NCI-H524 (cell line): ENCODE results near the gene MIB1.
A peak's percentile ranks its signal among the peaks of the same experiment; 100 is the strongest.
"Not testable (repeated sequence)": the region's sequence is repeated elsewhere in the genome, so short reads cannot be mapped to it uniquely, and the experiment has no call there.

Experiments
- DNase-seq, 2 experiments: peaks; one replicate each; lab custom pipeline; 2025; lab: John Stamatoyannopoulos, UW

The MIB1 gene

DNA sequence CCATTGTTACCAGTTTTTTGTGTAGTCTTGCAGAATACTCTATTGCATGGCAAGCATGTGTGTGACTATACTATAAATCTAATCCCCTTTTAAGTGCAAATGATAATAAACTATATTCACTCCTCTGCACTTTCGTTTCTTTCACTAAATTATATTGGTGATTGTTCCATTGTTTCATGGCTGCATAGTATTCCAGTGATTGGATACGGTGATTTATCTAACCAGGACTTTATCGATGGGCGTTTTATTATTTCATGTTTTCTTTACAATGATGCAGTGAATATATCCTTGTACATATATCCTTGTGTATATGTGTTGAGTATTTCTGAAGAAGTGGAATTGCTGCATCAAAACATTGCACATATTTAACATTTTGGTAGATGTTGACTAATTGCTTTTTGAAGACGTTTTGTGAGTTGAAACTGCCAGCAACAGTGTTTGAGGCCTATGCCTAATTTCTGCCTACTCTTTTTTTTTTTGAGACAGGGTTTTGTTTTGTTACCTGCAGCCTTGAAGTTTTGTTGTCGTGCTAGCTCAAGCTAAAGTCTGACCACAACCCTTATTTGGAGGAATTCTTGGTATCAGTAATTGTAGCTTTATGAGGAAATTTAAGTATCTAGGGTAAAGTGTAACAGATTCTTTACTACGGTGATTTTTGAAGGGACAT lies 2.7 kb downstream of the MIB1 start:
- DNase-seq = no peak

DNA sequence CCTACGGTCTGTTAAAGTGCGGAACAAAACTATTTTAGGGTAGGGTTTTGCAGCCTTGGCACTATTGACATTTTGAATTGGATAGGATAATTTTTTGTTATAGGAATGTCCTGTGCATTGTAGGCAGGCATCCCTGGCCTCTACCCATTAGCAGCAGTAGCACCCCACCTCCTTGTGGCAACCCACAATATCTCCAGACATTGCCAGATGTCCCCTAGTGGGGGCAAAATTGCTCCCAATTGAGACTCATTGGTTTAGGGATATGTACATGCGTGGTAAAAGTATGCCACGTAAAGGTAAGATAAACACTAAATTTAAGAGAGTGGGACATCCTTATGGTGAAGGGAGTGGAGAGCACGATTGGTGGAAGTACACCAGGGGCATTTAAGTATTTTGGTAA lies 4.6 kb downstream of the MIB1 start:
- peak in 1 of 2 experiments; percentile 2 for DNase-seq

DNA sequence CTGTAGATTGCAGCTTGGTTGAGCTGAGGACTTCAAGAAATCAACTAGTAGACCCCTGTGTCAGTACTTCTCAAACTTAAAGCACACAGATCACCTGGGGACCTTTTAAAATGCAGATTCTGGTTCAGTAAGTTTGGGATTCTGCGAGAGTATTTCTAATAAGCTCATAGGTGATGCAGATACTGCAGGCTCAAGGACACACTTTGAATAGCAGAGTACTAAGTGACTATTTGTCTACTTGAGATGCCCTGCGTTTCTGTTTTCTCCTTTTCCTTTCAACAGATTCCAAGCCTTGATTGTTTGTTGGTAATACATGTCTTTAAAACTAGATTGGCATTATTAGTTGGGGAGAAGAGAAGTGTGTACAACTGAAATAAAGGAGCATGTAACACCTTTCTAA lies 6.7 kb downstream of the MIB1 start:
- no peak for DNase-seq

DNA sequence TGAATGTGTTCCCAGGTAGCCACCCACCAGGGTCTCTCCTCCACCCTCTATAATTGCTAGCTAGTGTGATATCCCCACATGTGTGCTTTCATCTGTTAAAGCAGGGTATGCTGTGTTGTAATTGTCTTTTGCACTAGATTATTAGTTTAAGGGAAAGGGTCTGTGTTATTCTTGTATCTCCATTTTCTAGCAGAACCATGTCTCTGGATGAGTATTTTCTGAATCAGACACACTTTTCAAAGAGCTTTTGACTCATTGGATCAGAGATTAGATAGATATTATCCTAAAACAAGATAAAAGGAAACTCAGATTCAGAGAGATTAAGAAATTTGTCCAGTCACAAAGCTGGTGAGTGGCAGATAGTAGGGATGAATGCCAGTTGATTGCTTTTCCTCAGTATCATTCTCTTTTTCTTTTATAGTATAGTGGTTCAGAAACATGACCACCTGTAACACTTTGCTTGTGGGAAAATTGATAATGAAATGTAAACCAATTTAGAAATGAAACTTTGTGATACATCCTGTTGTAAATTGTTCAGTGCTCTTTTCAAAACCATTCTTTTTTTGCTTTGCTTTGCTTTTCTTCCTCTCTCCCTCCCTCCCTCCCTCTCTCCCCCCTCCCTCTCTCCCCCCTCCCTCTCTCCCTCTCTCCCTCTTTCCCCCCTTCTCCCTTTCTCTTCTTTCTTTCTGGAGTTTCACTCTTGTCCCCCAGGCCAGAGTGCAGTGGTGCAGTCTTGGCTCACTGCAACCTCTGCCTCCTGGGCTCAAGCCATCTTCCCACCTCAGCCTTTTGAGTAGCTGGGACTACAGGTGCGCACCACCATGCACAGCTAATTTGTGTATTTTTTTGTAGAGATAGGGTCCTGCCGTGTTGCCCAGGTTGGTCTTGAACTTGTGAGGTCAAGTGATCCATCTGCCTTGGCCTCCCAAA lies 7.4 kb downstream of the MIB1 start:
- DNase-seq = no peak

DNA sequence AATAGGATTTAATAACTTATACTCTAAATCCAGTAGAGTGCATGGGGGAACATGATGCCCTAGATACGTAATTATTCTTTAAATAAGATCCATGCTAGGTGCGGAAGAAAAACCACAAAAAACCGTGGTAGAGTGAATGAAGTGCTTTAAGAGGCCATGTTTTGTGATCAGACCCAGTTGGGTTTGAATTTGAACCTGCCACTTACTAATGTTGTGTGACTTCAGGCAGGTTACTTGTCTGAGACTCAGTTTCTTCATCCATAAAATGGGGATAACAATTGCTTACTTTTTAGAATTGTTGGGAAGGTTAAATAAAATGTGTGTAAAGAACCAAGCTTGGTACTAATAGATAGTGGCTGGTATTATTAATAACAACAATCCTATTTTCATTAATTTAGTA lies 17.2 kb downstream of the MIB1 start:
- DNase-seq = no peak

DNA sequence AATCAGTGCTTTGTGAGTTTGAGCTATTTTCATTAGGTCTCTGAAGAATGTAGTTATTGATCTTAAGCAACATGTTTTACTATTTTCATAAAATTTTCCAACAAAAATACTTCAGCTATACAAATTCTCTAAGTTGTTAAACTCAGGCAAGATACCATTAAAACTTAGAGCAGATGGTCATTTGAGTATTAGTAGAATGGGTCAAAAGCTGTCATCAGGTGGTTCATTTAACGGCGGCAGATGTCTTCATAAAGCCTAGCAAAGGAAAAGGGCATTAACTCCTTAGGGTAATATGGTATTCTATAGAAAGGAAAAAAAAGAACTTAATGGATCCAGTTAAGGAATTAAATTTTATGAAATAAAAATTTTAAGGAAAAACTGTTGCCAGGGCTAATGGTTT lies 19.2 kb downstream of the MIB1 start:
- peak; percentile 63 to 77 for DNase-seq

DNA sequence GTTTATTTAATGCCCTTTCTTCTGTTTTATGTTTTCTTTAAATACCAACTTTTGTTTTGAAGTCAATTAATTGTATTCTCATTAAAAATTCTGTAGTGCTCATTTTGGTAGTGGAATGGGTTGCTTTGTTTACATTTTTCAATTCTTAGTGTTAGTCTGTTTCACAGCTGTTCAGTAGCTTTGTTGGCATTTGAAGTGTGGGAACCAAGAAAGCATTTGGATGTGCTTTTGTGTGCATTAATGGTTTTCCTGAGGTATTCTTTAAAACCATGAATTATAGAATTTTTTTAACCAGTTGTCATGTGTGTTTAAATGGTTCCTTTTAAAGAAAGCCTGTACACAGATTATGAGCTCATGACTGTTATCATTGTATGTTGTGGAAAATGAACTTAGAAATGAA lies 19.7 kb downstream of the MIB1 start:
- DNase-seq = peak in 1 of 2 experiments; percentile 36

DNA sequence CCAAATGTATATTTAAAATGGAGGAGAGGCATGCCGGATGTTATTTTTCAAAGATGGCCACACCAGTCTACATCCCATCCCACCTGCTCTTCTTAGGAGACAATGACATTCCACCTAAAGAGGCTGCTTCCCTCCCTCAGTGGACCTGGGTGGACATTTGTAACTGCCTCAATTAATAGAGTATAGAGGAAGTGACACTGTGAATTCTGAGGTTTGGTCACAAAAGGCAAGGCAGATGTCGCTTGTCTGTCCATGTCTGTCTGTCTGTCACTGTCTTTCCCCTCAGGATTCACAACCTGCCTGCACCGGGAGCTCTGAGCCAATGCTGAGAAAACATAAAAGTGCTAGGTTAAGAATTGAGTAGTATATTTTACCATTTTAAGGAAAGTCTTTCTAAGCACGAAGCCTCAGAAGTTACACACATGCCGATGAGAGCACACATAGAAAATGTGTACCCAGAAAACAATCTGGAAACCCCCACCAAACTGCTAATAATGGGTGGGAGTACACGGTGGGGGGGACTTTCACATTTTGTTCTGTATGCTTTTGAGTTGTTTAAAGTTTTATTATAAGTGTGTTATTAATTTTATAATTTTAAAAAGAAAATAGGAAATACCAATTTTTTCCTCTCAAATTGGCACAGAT lies 21.0 kb downstream of the MIB1 start:
- peak in 1 of 2 experiments; percentile 35 for DNase-seq

DNA sequence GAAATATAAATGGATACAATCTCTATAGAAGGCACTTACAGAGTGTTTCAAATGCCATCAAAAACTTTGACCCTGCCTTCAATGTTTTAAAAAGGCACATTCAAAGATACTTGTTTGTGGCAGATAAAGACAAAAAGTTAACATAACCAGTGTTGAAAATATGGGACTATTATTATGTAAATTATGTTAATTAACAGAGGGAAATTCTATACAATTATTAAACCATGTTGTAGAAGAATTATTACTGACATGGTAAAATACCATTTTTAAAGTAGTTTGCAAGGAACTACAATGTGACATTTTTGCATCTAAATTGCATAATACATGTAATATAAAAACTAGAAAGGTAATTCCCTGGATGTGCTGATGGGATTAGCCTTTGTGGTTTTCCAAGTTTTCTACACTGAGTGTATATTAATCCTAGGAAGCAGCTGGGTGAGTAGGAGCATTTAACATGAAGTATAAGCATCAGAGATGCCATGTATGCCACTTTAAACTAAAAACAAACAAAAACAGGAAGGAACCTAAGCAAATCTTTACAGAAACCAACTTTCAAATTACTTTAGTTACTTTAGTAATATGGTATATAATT lies 21.7 kb downstream of the MIB1 start:
- peak; percentile 19 to 62 for DNase-seq

DNA sequence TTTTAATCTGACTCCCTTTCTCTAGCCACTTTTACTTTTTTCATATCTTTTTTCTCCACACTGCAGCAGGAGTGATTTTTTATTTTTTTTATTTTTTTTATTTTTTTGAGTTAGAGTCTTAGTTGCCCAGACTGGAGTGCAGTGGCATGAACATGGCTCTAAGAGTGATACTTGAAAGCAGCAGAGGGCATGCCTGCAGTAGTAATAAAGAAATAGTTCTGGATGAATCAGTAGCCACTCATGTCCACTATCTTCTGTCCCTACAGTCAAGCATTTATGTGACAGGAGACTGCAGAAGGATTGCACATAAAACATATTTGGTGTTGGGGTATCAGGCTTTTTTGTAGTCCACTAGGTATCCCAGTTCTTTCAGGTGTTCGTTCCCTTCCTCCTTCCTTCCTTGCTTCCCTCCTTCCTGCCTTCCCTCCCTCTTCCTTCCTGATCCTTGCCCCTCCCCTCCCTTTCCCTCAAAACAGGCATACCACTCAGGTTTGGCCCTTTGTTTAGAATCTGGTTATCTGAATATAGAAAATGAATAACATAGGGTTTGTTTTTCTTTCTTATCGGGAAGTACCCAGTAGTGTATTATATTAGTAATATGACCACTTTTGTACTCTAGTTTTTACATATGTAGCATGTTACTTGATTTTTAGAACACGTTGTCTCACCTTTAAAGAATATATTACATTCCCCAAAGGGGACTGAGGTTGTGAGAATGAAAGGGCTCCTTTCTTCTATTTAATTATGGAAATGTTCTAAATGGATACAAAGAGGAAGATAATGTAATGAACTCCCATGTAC lies 23.5 kb downstream of the MIB1 start:
- no peak for DNase-seq

DNA sequence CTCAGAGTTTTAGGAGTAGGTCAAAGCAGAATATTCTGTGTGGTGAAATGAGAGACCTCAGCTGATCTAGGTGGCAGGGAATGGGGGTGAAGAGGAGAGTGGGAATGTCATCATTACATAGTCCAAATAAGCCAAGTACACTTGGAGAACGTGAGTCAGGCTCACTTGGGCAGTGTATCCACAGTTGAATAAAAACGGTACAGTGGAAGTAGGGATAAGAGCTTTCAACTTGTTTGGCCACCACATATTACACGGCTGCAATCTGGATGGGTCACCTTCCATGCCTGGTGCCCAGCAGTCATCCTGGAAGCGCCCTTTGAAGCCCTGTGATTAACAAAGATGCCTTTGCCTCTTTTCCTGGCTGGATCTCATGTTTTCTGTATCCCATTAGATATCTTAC lies 28.6 kb downstream of the MIB1 start:
- no peak for DNase-seq

DNA sequence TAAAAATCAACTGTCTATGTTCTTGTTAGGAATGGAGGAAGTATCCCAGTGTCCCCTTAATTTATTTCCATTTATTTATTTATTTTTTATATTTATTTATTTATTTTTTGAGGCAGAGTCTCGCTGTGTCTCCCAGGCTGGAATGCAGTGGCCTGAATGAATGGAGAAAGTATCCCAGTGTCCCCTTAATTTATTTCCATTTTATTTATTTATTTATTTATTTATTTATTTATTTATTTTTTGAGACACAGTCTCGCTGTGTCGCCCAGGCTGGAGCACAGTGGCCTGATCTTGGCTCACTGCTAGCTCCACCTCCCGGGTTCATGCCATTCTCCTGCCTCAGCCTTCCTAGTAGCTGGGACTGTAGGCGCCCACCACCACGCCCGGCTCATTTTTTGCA lies 34.1 kb downstream of the MIB1 start:
- DNase-seq = no peak

DNA sequence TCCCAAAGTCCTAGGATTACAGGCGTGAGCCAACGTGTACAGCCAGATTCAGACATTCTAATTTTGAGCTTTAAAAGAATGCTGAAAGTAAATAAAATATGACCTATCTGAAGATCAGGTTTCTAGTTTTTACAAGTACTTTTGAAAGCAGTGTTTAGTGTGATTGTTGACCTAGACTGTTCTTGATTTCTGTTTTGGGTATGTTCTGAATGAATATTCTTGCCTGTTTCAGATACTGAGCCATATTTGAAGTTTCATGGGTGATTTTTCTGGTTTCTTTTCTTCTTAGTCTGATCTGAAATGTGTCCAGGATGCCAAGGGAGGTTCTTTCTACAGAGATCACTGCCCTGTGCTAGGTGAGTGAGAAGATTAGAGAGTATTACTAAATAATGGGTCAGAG lies 37.2 kb downstream of the MIB1 start:
- no peak for DNase-seq

DNA sequence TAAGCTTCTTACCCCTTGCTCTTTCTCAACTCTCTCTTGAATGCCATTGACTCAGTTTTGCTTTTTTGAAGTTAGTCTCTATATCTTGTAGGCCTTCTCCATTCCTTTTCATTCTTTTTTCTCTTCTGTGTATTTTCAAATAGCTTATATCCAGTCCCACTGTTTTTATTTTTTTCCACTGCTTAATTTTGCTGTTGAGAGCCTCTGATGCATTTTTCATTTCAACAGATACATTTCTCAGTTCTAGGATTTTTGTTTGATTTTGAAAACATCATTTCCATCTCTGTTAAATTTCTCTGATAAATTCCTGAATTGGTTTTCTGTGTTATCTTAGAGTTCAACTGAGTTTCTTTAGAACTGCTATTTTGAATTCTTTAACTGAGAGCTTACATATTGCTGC lies 45.9 kb downstream of the MIB1 start:
- no peak for DNase-seq

DNA sequence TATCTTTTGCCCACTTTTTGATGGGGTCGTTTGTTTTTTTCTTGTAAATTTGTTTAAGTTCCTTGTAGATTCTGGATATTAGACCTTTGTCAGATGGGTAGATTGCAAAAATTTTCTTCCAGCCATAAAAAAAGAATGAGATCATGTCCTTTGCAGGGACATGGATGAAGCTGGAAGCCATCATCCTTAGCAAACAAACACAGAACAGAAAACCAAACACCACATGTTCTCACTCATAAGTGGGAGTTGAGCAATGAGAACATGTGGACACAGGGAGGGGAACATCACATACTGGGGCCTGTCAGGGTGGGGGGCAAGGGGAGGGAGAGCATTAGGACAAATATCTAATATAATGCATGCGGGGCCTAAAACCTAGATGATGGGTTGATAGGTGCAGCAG lies 55.5 kb downstream of the MIB1 start:
- not testable (repeated sequence) for DNase-seq

DNA sequence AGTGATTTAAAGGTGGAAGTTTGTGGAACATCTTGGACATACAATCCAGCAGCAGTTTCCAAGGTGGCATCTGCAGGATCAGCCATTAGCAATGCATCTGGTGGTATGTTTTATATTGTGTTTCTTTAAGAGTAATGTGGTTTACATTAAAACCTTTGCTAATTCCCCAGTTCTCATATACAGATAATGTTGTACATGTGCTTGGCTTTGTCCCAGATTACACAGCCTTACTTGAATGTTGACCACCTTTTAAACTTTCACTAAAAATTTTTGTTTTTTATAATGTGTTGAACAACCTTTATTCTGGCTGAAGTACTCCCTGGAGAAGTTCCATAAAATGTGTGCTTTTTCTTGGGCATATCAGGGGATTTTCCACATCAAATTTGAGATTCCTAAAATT lies 57.5 kb downstream of the MIB1 start:
- no peak for DNase-seq

DNA sequence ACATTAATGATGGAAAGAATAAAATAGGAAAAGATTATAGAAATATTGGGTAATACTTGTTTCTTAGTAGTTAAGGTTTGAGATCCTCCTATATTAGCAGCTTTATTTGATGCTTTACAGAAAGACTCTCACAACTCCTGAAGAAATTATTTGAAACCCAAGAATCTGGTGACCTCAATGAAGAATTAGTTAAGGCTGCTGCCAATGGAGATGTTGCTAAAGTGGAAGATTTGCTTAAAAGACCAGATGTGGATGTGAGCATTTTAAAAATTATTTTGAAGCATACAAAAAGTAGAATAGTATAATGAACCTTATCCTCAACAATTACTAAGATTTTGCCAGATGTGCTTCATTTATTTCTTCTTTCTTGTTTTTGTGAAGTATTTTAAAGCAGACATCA lies 59.1 kb downstream of the MIB1 start:
- DNase-seq = no peak

DNA sequence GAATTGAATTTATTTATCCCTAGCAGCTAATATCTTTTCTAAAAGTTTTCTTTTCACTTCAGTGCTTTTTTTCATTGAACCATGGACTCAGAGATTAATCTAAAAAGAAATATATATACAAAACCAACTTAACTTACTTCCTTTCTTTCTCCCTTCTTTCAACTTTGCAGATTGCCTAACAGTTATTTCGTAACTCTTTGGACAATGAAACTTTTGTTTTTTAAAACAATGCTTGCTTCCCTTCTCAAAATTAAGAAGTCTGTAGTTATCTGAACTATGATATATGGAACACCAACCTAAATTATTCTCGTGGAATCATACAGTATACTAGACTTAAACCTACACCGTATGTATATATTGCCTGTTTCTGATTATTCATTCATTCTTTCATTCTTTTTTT lies 62.9 kb downstream of the MIB1 start:
- DNase-seq = no peak

DNA sequence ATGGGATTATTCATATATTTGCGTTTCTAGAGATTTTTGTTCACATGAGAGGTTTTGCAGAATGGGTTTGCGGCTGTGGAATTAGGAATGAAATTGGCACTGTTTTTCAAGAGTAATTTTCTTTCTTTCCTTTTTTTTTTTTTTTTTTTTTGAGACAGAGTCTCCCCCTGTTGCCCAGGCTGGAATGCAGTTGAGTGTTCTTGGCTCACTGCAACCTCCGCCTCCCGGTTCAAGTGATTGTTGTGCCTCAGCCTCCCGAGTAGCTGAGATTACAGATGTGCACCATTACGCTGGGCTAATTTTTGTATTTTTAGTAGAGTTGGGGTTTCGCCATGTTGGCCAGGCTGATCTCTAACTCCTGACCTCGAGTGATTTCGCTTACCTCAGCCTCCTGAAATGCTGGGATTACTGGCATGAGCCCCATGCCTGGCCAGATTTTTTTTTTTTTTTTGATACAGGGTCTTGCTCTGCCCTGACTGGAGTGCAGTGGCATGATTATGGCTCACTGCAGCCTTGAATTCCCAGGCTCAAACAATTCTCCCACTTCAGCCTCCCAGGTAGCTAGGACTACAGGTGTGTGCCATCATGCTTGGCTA lies 65.3 kb downstream of the MIB1 start:
- no peak for DNase-seq

DNA sequence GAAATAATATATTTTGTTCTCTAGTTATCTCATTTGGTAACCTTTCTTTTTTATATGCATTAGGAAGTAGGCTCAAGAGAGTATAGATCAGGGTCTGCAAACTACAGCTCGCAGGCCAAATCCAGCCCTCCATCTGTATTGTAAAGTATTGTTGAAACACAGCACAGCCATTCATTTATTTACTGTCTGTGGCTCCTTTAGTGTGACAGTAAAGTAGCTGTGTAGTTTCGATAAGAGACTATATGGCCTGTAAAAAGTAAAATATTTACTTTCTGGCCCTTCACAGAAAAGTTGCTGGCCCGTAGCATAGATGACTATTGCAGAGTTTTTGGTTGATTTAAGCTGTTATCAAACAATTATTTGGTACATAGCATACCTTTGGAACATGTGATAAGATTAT lies 67.6 kb downstream of the MIB1 start:
- no peak for DNase-seq

DNA sequence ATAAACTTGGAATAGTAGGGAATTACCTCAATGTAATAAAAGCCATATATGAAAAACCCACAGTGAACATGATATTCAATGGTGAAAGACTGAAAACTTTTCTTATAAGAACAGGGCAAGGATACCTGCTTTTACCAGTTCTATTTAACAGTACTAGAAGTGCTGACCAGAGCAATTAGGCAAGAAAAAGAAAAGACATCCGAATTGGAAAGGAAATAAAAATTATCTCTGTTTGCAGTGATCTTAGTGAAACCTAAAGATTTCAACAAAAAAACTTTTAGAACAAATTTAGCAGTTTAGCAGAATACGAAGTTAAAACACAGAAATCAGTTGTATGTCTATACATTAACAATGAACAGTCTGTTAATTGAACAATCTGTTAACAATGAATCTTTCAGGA lies 69.1 kb downstream of the MIB1 start:
- DNase-seq = no peak
